Neuronal stem cell (in vitro differentiated cells): ENCODE results near the gene PLCD3.

Experiments used
- DNase-seq: peaks from one replicate; pipeline ENCODE4 v3.0.0-alpha.2; 2013; ENCODE audit warnings: low spot score
- H2AFZ ChIP-seq: one replicate; pipeline ENCODE4 v1.6.1; 2013; ENCODE audit warnings: mild to moderate bottlenecking, low read length, inconsistent platforms
- H2AK5ac ChIP-seq: 2 replicates; pipeline ENCODE4 v1.6.1; 2013; ENCODE audit warnings: low read depth, mild to moderate bottlenecking, inconsistent platforms, low read length, moderate library complexity, mixed read lengths
- H2BK120ac ChIP-seq: 2 replicates; pipeline ENCODE4 v1.6.1; 2013; ENCODE audit warnings: low read depth, mild to moderate bottlenecking, inconsistent platforms, low read length, moderate library complexity, mixed read lengths
- H2BK12ac ChIP-seq: one replicate; pipeline ENCODE4 v1.6.1; 2013; ENCODE audit warnings: low read length, inconsistent platforms
- H2BK15ac ChIP-seq: 2 replicates; pipeline ENCODE4 v1.6.1; 2013; ENCODE audit warnings: mild to moderate bottlenecking, low read length, inconsistent platforms, mixed read lengths
- H2BK5ac ChIP-seq: one replicate; pipeline ENCODE4 v1.6.1; 2013; ENCODE audit warnings: inconsistent platforms, mild to moderate bottlenecking, low read length, moderate library complexity
- H3K14ac ChIP-seq: one replicate; pipeline ENCODE4 v1.6.1; 2013; ENCODE audit warnings: low read length, inconsistent platforms
- H3K18ac ChIP-seq: 2 replicates; pipeline ENCODE4 v1.6.1; 2013; ENCODE audit warnings: low read length, inconsistent platforms
- H3K23ac ChIP-seq: 2 replicates; pipeline ENCODE4 v1.6.1; 2013; ENCODE audit warnings: low read depth, mild to moderate bottlenecking, mixed read lengths, low read length, inconsistent platforms; ENCODE audit not compliant: poor library complexity
- H3K27ac ChIP-seq: replicated peaks from 3 replicates; pipeline ENCODE4 v1.5.1; 2013; ENCODE audit warnings: low read length, inconsistent platforms
- H3K27me3 ChIP-seq, 3 experiments: 2 replicates each; pipeline ENCODE4 v1.6.1; 2013; ENCODE audit warnings: low read length in 3 of 3, mild to moderate bottlenecking in 2 of 3, inconsistent platforms in 1 of 3, low read depth in 1 of 3, mixed read lengths in 1 of 3, moderate library complexity in 1 of 3; ENCODE audit not compliant: control insufficient read depth in 3 of 3, insufficient read depth in 3 of 3
- H3K36me3 ChIP-seq, 2 donors: replicated peaks in 1 of 2; 2 replicates each; pipeline ENCODE4 v1.6.1; 2013; ENCODE audit warnings: low read length in 2 of 2; ENCODE audit not compliant: control insufficient read depth in 2 of 2, insufficient read depth in 2 of 2
- H3K4ac ChIP-seq: 2 replicates; pipeline ENCODE4 v1.6.1; 2013; ENCODE audit warnings: inconsistent platforms, mild to moderate bottlenecking, low read length, moderate library complexity
- H3K4me1 ChIP-seq, 2 donors: 1 replicate in 1 of 2; 2 replicates in 1 of 2; pipeline ENCODE4 v1.6.1; 2013; ENCODE audit warnings: low read length in 2 of 2, low read depth in 1 of 2; ENCODE audit not compliant: control insufficient read depth in 2 of 2, insufficient read depth in 1 of 2
- H3K4me2 ChIP-seq: one replicate; pipeline ENCODE4 v1.6.1; 2013; ENCODE audit warnings: mild to moderate bottlenecking, low read length, inconsistent platforms; ENCODE audit not compliant: insufficient read depth, poor library complexity, severe bottlenecking
- H3K4me3 ChIP-seq, 2 donors: 2 replicates each; pipeline ENCODE4 v1.5.1; 2013; ENCODE audit warnings: low read length in 2 of 2, mild to moderate bottlenecking in 2 of 2, inconsistent platforms in 1 of 2, moderate library complexity in 1 of 2
- H3K79me1 ChIP-seq: one replicate; pipeline ENCODE4 v1.6.1; 2013; ENCODE audit warnings: low read depth, mild to moderate bottlenecking, inconsistent platforms, low read length, moderate library complexity
- H3K9ac ChIP-seq: one replicate; pipeline ENCODE4 v1.6.1; 2013; ENCODE audit warnings: mild to moderate bottlenecking, low read depth, low read length, inconsistent platforms; ENCODE audit not compliant: poor library complexity
- H3K9me3 ChIP-seq, 2 donors: replicated peaks in 1 of 2; 2 replicates each; pipeline versions ENCODE3 to v1.6.1; 2013; ENCODE audit warnings: low read length in 2 of 2, mild to moderate bottlenecking in 2 of 2, inconsistent platforms in 1 of 2, low read depth in 1 of 2, mixed read lengths in 1 of 2, moderate library complexity in 1 of 2; ENCODE audit not compliant: control insufficient read depth in 2 of 2, insufficient read depth in 1 of 2
- H4K8ac ChIP-seq: one replicate; pipeline ENCODE4 v1.6.1; 2013; ENCODE audit warnings: low read depth, mild to moderate bottlenecking, inconsistent platforms, low read length, moderate library complexity
- H4K91ac ChIP-seq: one replicate; pipeline ENCODE4 v1.6.1; 2013; ENCODE audit warnings: low read length, low read depth, mild to moderate bottlenecking, inconsistent platforms; ENCODE audit not compliant: poor library complexity
- WGBS, 2 donors: extraction: QIAGEN DNeasy Blood & Tissue Kit; methylation state at CpG; one replicate each; pipeline ENCODE4 v1.1.7; 2013; ENCODE audit warnings: missing lambda C conversion rate in 2 of 2, mixed read lengths in 1 of 2; ENCODE audit not compliant: insufficient read length in 2 of 2, insufficient replicate concordance in 1 of 2; ENCODE audit errors: extremely low coverage in 2 of 2; 5-methylcytosine and 5-hydroxymethylcytosine counted together

Gene PLCD3

GRCh38 chr17:45098869-45099616, 33.3 kb downstream of the PLCD3 start:
- H3K79me1 ChIP-seq, result no peaks in the 10 kb centered on the region
- H3K27me3 ChIP-seq, result no peaks in the 10 kb centered on the region
- H4K8ac ChIP-seq, result no peak overlapping the region
- no peak overlapping the region for H3K9ac ChIP-seq
- no peak overlapping the region for H2BK12ac ChIP-seq
- peak; percentile 74 for DNase-seq
- no peak overlapping the region for H4K91ac ChIP-seq
- no peak overlapping the region for H2BK15ac ChIP-seq
- no peak overlapping the region for H3K18ac ChIP-seq
- no peak overlapping the region for H3K14ac ChIP-seq
- H3K4ac ChIP-seq, result no peak overlapping the region
- H3K4me2 ChIP-seq, result no peak overlapping the region
- no peak overlapping the region for H3K4me3 ChIP-seq
- H2AFZ ChIP-seq, result no peak overlapping the region
- no CpG with 5 or more reads among the region's 9 CpGs for WGBS, 2 donors
- H2AK5ac ChIP-seq, result no peak overlapping the region
- no peak overlapping the region for H2BK120ac ChIP-seq
- no peaks in the 10 kb centered on the region for H3K4me1 ChIP-seq
- no peak overlapping the region for H2BK5ac ChIP-seq
- peaks cover 60 to 93% of the 10 kb centered on the region in 2 donors for H3K36me3 ChIP-seq
- H3K27ac ChIP-seq, result no peak overlapping the region
- H3K23ac ChIP-seq, result no peak overlapping the region
- H3K9me3 ChIP-seq, result no peaks in the 10 kb centered on the region

- no peak overlapping the region for H2AK5ac ChIP-seq
- no peaks in the 10 kb centered on the region for H3K4me1 ChIP-seq
- H2BK5ac ChIP-seq, result no peak overlapping the region
- H3K23ac ChIP-seq, result no peak overlapping the region
- no peak overlapping the region for H3K27ac ChIP-seq
- no peak overlapping the region for H3K9ac ChIP-seq
- no peak overlapping the region for H3K14ac ChIP-seq
- no peaks in the 10 kb centered on the region for H3K9me3 ChIP-seq
- H2BK12ac ChIP-seq, result no peak overlapping the region
- DNase-seq, result no peak
- peaks cover 59 to 93% of the 10 kb centered on the region in 2 donors for H3K36me3 ChIP-seq
- H3K79me1 ChIP-seq, result no peaks in the 10 kb centered on the region
- no peak overlapping the region for H4K8ac ChIP-seq
- H3K18ac ChIP-seq, result no peak overlapping the region
- no peak overlapping the region for H3K4me2 ChIP-seq
- no peaks in the 10 kb centered on the region for H3K27me3 ChIP-seq
- no peak overlapping the region for H2BK120ac ChIP-seq
- no peak overlapping the region for H3K4ac ChIP-seq
- H2BK15ac ChIP-seq, result no peak overlapping the region
- H3K4me3 ChIP-seq, result no peak overlapping the region
- no peak overlapping the region for H2AFZ ChIP-seq
- no CpG with 5 or more reads among the region's 13 CpGs for WGBS, 2 donors
- no peak overlapping the region for H4K91ac ChIP-seq
These were observed 34.0 kb downstream of the PLCD3 start for GRCh38 chr17:45098081-45098868.

- Histone ChIP-seq H2AK5ac (no peak overlapping the region), H3K36me3 (peaks cover 55 to 92% of the 10 kb centered on the region in 2 donors), H2AFZ (no peak overlapping the region), H3K23ac (no peak overlapping the region), H3K18ac (no peak overlapping the region), H4K91ac (no peak overlapping the region), H3K4me1 (no peaks in the 10 kb centered on the region), H4K8ac (no peak overlapping the region), H3K4me2 (no peak overlapping the region), H3K27me3 (no peaks in the 10 kb centered on the region), H2BK12ac (no peak overlapping the region), H2BK120ac (no peak overlapping the region), H3K27ac (no peak overlapping the region), H3K14ac (no peak overlapping the region), H3K4me3 (no peak overlapping the region), H2BK5ac (no peak overlapping the region), H3K9me3 (peaks cover 0 to 2% of the 10 kb centered on the region in 2 donors), H2BK15ac (no peak overlapping the region), H3K9ac (no peak overlapping the region), H3K79me1 (no peaks in the 10 kb centered on the region), H3K4ac (no peak overlapping the region)
- DNase-seq, result no peak
- no CpG with 5 or more reads among the region's 11 CpGs for WGBS, 2 donors
These were observed 35.4 kb downstream of the PLCD3 start for GRCh38 chr17:45096926-45097325.

- no peak overlapping the region for H2AK5ac ChIP-seq
- H3K4me1 ChIP-seq, result no peaks in the 10 kb centered on the region
- no peak overlapping the region for H4K8ac ChIP-seq
- H2BK12ac ChIP-seq, result no peak overlapping the region
- H3K4me3 ChIP-seq, result no peak overlapping the region
- peaks cover 54 to 92% of the 10 kb centered on the region in 2 donors for H3K36me3 ChIP-seq
- H4K91ac ChIP-seq, result no peak overlapping the region
- no peaks in the 10 kb centered on the region for H3K27me3 ChIP-seq
- no peak overlapping the region for H2BK120ac ChIP-seq
- H3K18ac ChIP-seq, result no peak overlapping the region
- H2BK5ac ChIP-seq, result no peak overlapping the region
- H2AFZ ChIP-seq, result no peak overlapping the region
- H3K23ac ChIP-seq, result no peak overlapping the region
- H2BK15ac ChIP-seq, result no peak overlapping the region
- H3K4ac ChIP-seq, result no peak overlapping the region
- no peak for DNase-seq
- peaks cover 0 to 2% of the 10 kb centered on the region in 2 donors for H3K9me3 ChIP-seq
- H3K14ac ChIP-seq, result no peak overlapping the region
- H3K27ac ChIP-seq, result no peak overlapping the region
- no peak overlapping the region for H3K9ac ChIP-seq
- no peaks in the 10 kb centered on the region for H3K79me1 ChIP-seq
- H3K4me2 ChIP-seq, result no peak overlapping the region
- WGBS, 2 donors, result no CpG with 5 or more reads among the region's 3 CpGs
These were observed 36.2 kb downstream of the PLCD3 start for GRCh38 chr17:45096141-45096540.
